K562 (cell line): ENCODE data around the gene PDIA5. TPM values are rescaled to one million over a fixed set of nuclear protein-coding genes. Genes with fewer than 3 reads are reported as not detected.

Experiments
- ATAC-seq: fragments of 200-7000 bp; cut with Tn5 transposase; 3 replicates; pipeline ENCODE4 v1.9.1; 2020; ENCODE audit warnings: moderate library complexity
- BruUV-seq: library from RNA; stranded (reverse); fragments of 400-500 nt; replicated peaks from 2 replicates; lab custom pipeline; 2021; lab: Mats Ljungman, UMichigan
- CTCF ChIA-PET: fragments of 300-600 bp; formaldehyde crosslinking; extraction: SDS; loops from one replicate; lab custom pipeline; 2021; ENCODE audit warnings: low intra/inter-chr PET ratio; lab: Yijun Ruan, JAX
- POLR2A ChIA-PET: fragments of 300-600, 350-650 bp; sonication (Branson Sonifier 250); formaldehyde crosslinking; extraction: SDS; loops from one replicate; lab custom pipeline; 2021; ENCODE audit warnings: antibody characterized with exemption, inconsistent platforms; lab: Yijun Ruan, JAX
- DNase-seq, 4 experiments: peaks; one replicate each; pipeline versions ENCODE4 v3.0.0 to v3.0.0-alpha.2; 2011 to 2018; ENCODE audit warnings: low spot score in 3 of 4, mixed read lengths in 3 of 4; ENCODE audit errors: extremely low read depth in 1 of 4
- FAIRE-seq: peaks from 2 replicates; lab custom pipeline; 2011; peaks lifted over from hg19 to GRCh38; lab: Jason Lieb, UNC
- H2AFZ ChIP-seq: 2 replicates; pipeline ENCODE4 v1.6.0; 2011; ENCODE audit warnings: low read depth, low read length, control low read depth, inconsistent platforms
- H3K27ac ChIP-seq: fragments of 200-600 bp; 3 replicates; pipeline ENCODE4 v1.8.0; 2011; ENCODE audit warnings: low read depth, mild to moderate bottlenecking, control low read depth, inconsistent platforms, low read length, moderate library complexity, mixed read lengths; ENCODE audit errors: extremely low read depth
- H3K27me3 ChIP-seq, 2 experiments: fragments of 300-600 bp in 1 of 2; 2 replicates in 1 of 2; 3 replicates in 1 of 2; pipeline versions ENCODE4 v1.6.0 to v1.8.0; 2011; ENCODE audit warnings: inconsistent platforms in 2 of 2, low read length in 2 of 2, mild to moderate bottlenecking in 1 of 2, mixed read lengths in 1 of 2, moderate library complexity in 1 of 2; ENCODE audit not compliant: control insufficient read depth in 2 of 2, insufficient read depth in 2 of 2
- H3K36me3 ChIP-seq: fragments of 300-600 bp; 3 replicates; pipeline ENCODE4 v1.8.0; 2011; ENCODE audit warnings: mild to moderate bottlenecking, low read length, inconsistent platforms; ENCODE audit not compliant: control insufficient read depth, insufficient read depth
- H3K4me1 ChIP-seq, 2 experiments: fragments of 200-600 bp in 1 of 2; replicated peaks in 1 of 2; 2 replicates in 1 of 2; 3 replicates in 1 of 2; pipeline versions ENCODE4 v1.5.1 to v1.8.0; 2011; ENCODE audit warnings: inconsistent platforms in 2 of 2, low read length in 2 of 2, mild to moderate bottlenecking in 1 of 2, mixed read lengths in 1 of 2, moderate library complexity in 1 of 2; ENCODE audit not compliant: control insufficient read depth in 2 of 2, insufficient read depth in 2 of 2
- H3K4me2 ChIP-seq: 2 replicates; pipeline ENCODE4 v1.6.1; 2011; ENCODE audit warnings: low read length, control low read depth, inconsistent platforms, mixed read lengths; ENCODE audit not compliant: insufficient read depth
- H3K4me3 ChIP-seq: fragments of 200-600 bp; sonication (generic), shearing (Covaris generic); 2 replicates; pipeline ENCODE4 v1.5.1; 2016; ENCODE audit warnings: control low read depth, inconsistent platforms
- H3K79me2 ChIP-seq: fragments of 200-600 bp; 3 replicates; pipeline ENCODE4 v1.8.0; 2011; ENCODE audit warnings: low read length, inconsistent platforms; ENCODE audit not compliant: control insufficient read depth, insufficient read depth
- H3K9ac ChIP-seq, 2 experiments: 2 replicates each; pipeline versions ENCODE4 v1.6.0 to v1.6.1; 2011; ENCODE audit warnings: low read depth in 2 of 2, low read length in 2 of 2, control low read depth in 1 of 2, inconsistent platforms in 1 of 2, mild to moderate bottlenecking in 1 of 2, mixed read lengths in 1 of 2; ENCODE audit not compliant: insufficient read depth in 1 of 2
- H3K9me1 ChIP-seq: one replicate; pipeline ENCODE4 v1.6.0; 2011; ENCODE audit warnings: inconsistent platforms, mild to moderate bottlenecking, low read length, moderate library complexity; ENCODE audit not compliant: control insufficient read depth, insufficient read depth
- H3K9me3 ChIP-seq: replicated peaks from 2 replicates; pipeline ENCODE4 v1.5.1; 2011; ENCODE audit warnings: low read depth, low read length, inconsistent platforms; ENCODE audit not compliant: control insufficient read depth, insufficient read depth
- H4K20me1 ChIP-seq: replicated peaks from 2 replicates; pipeline ENCODE4 v1.6.1; 2011; ENCODE audit warnings: low read length, inconsistent platforms, mixed read lengths; ENCODE audit not compliant: control insufficient read depth, insufficient read depth
- CBX8 ChIP-seq: fragments of 200-600 bp; sonication (generic); IDR thresholded peaks from 2 replicates; pipeline ENCODE4 v1.6.1; 2012; ENCODE audit warnings: borderline replicate concordance, mixed run types, low read depth, mild to moderate bottlenecking, moderate library complexity, mixed read lengths, low read length, control low read depth, inconsistent platforms; ENCODE audit not compliant: poor library complexity, severe bottlenecking; ENCODE audit errors: extremely low read depth
- COPS2 ChIP-seq: fragments of 450-650 bp; conservative IDR thresholded peaks from 2 replicates; pipeline ENCODE4 v1.6.1; 2016; ENCODE audit warnings: mild to moderate bottlenecking, moderate library complexity
- L3MBTL2 ChIP-seq: fragments of 450-650 bp; IDR thresholded peaks from 2 replicates; pipeline ENCODE4 v1.6.1; 2016; ENCODE audit warnings: mild to moderate bottlenecking, moderate library complexity
- NR2C2 ChIP-seq, 2 experiments: fragments of 200-800 bp in 1 of 2; sonication (Bioruptor generic) in 1 of 2; sonication (generic) in 1 of 2; formaldehyde crosslinking in 1 of 2; IDR thresholded peaks; 2 replicates each; pipeline versions ENCODE4 v1.6.1 to v1.8.0; 2016 to 2022; ENCODE audit warnings: mild to moderate bottlenecking in 1 of 2, missing compliant biosample characterization in 1 of 2, missing genetic modification characterization in 1 of 2, missing genetic modification reagents in 1 of 2
- POLR2H ChIP-seq: IDR thresholded peaks from 2 replicates; pipeline ENCODE4 v1.6.1; 2016; ENCODE audit warnings: missing genetic modification characterization, low read depth, mild to moderate bottlenecking, control low read depth, missing compliant biosample characterization, moderate library complexity
- SMARCB1 ChIP-seq: IDR thresholded peaks from 2 replicates; pipeline ENCODE4 v1.6.1; 2011; ENCODE audit warnings: improper control_type of control experiment, low read depth; ENCODE audit not compliant: insufficient read length
- SNIP1 ChIP-seq: fragments of 450-650 bp; IDR thresholded peaks from 2 replicates; pipeline ENCODE4 v1.7.1; 2017; ENCODE audit warnings: low read depth, mild to moderate bottlenecking
- ZBED1 ChIP-seq: IDR thresholded peaks from 2 replicates; pipeline ENCODE4 v1.6.1; 2014
- ZNF347 ChIP-seq: fragments of 450-650 bp; formaldehyde crosslinking; IDR thresholded peaks from 2 replicates; pipeline ENCODE4 v1.4.0; 2020; ENCODE audit warnings: low read depth, mild to moderate bottlenecking, moderate library complexity
- WGBS: fragments of 100-300 bp; shearing (Covaris generic); methylation state at CpG from one replicate; pipeline ENCODE4 v1.1.6; 2016; ENCODE audit warnings: low coverage, mixed read lengths; ENCODE audit not compliant: insufficient coverage; ENCODE audit errors: missing lambda C conversion rate; 5-methylcytosine and 5-hydroxymethylcytosine counted together
- in situ Hi-C: fragments of 300-500 bp; cut with MboI; formaldehyde crosslinking; loops from 4 replicates; pipeline ENCODE4 v1.15.0; 2018; ENCODE audit warnings: inconsistent platforms, mixed read lengths
- intact Hi-C: fragments of 100-400 bp; cut with micrococcal nuclease; formaldehyde crosslinking; loops from 2 replicates; pipeline ENCODE4 v1.14.2; 2022
- polyA plus RNA-seq, 8 experiments: library from polyadenylated mRNA; depleted of rRNA in 4 of 8; stranded (reverse) in 5 of 8; unstranded in 3 of 8; fragments of >200 nt; fragmentation: Nextera tagmentation in 2 of 8; fragmentation: Illumina TruSeq in 1 of 8; extraction: Ambion mirVana in 2 of 8; extraction: Trizol in 1 of 8; gene quantifications; 2 replicates each; pipeline versions ENCODE4 v1.2.1 to v1.2.3, GENCODE V29; 2011 to 2014; ENCODE audit warnings: inconsistent platforms in 1 of 8, missing spikeins in 1 of 8
- total RNA-seq, 7 experiments: library from RNA; depleted of rRNA in 6 of 7; stranded (reverse); fragments of >200 nt in 6 of 7; fragmentation: Illumina TruSeq in 2 of 7; extraction: Trizol in 2 of 7; gene quantifications; 2 replicates each; pipeline versions ENCODE4 v1.2.1 to v1.2.3, GENCODE V29; 2011 to 2021; ENCODE audit warnings: low replicate concordance in 1 of 7
- TF ChIP-seq, protein P1 (sequence below), 2 experiments: fragments of 450-650 bp; IDR thresholded peaks; 2 replicates each; pipeline ENCODE4 v1.6.1; 2016; ENCODE audit warnings: mild to moderate bottlenecking in 2 of 2, borderline replicate concordance in 1 of 2, low read depth in 1 of 2, moderate library complexity in 1 of 2
- TF ChIP-seq, protein P2 (sequence below), 2 experiments: fragments of 200-800 bp in 1 of 2; sonication (Bioruptor generic) in 1 of 2; sonication (generic) in 1 of 2; formaldehyde crosslinking in 1 of 2; IDR thresholded peaks in 1 of 2; conservative IDR thresholded peaks in 1 of 2; 2 replicates each; pipeline versions ENCODE4 v1.5.0 to v1.6.1; 2016 to 2020; ENCODE audit warnings: missing compliant biosample characterization in 1 of 2, missing genetic modification characterization in 1 of 2, missing genetic modification reagents in 1 of 2

The PDIA5 gene
- total and polyA plus RNA-seq, 9 of the 15 experiments (the other 6 are each of a cell fraction or from before 2014, with no cell fraction given) = 3.4 to 31.8 (median 19.6) TPM

DNA sequence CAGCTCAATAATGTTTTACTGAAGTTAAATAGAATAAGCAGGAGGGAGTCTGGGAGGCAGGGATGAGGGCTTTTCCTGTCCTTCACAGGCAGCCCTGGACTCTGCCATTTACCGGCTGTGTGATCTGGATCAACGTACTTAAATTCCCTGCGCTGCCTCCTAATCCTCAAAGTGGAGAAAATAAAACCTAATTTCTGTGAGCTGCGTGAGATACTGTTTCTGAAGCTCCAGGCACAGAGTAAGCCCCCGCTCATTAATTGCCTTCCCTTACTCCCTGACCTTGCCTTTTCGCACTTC is 278 bp upstream of the PDIA5 start:
- peak overlapping the region; percentile 83; the same call in 1 of the 2 replicates for H3K4me3 ChIP-seq
- no peak for FAIRE-seq
- in situ Hi-C loops (no loop called here), intact Hi-C loops (no loop called here)
- WGBS = 45% methylated on average over 6 of the region's 6 CpGs
- no TSS peak for BruUV-seq
- peaks cover 22% of the 10 kb centered on the region for H4K20me1 ChIP-seq
- H3K4me2 ChIP-seq = peak overlapping the region; percentile 92
- H3K36me3 ChIP-seq = peaks cover 6% of the 10 kb centered on the region; the same call in 1 of the 3 replicates
- H3K9ac ChIP-seq = peak overlapping the region; percentile 82 to 98
- peaks cover 5% of the 10 kb centered on the region for H3K9me1 ChIP-seq
- ChIA-PET POLR2A (interaction anchor here (2.2 to 2.4 kb wide), 2 partner anchors 9 to 10 kb away, joined by 11 to 20 read pairs; no protein-coding TSS in a partner anchor), CTCF (no interaction called here)
- H3K27ac ChIP-seq = peak overlapping the region; percentile 72; the same call in 2 of the 3 replicates
- H3K79me2 ChIP-seq = peaks cover 46% of the 10 kb centered on the region
- H2AFZ ChIP-seq = peak overlapping the region; percentile 79
- peaks cover 21 to 31% of the 10 kb centered on the region in 2 experiments for H3K4me1 ChIP-seq
- DNase-seq = no peak
- peak; percentile 3; the same call in 2 of the 3 replicates for ATAC-seq
- no peaks in the 10 kb centered on the region for H3K9me3 ChIP-seq
- H3K27me3 ChIP-seq = no peaks in the 10 kb centered on the region
- TF ChIP-seq POLR2H (tag) (0 out of 2 replicates have a peak, but pooled peaks have one; percentile 19), ZBED1 (no peak), L3MBTL2 (peak; percentile 99), SNIP1 (no peak), ZNF347 (CRISPR knock-in tag) (no peak), CBX8 (no peak), COPS2 (no peak), SMARCB1 (no peak), NR2C2 (CRISPR knock-in tag; IDR thresholded peaks at IDR 0.05) (0 out of 2 replicates have a peak, but pooled peaks have one; percentile 32), NR2C2 (tag; IDR thresholded peaks at IDR 0.05) (no peak)
- TF ChIP-seq, protein P1, sequence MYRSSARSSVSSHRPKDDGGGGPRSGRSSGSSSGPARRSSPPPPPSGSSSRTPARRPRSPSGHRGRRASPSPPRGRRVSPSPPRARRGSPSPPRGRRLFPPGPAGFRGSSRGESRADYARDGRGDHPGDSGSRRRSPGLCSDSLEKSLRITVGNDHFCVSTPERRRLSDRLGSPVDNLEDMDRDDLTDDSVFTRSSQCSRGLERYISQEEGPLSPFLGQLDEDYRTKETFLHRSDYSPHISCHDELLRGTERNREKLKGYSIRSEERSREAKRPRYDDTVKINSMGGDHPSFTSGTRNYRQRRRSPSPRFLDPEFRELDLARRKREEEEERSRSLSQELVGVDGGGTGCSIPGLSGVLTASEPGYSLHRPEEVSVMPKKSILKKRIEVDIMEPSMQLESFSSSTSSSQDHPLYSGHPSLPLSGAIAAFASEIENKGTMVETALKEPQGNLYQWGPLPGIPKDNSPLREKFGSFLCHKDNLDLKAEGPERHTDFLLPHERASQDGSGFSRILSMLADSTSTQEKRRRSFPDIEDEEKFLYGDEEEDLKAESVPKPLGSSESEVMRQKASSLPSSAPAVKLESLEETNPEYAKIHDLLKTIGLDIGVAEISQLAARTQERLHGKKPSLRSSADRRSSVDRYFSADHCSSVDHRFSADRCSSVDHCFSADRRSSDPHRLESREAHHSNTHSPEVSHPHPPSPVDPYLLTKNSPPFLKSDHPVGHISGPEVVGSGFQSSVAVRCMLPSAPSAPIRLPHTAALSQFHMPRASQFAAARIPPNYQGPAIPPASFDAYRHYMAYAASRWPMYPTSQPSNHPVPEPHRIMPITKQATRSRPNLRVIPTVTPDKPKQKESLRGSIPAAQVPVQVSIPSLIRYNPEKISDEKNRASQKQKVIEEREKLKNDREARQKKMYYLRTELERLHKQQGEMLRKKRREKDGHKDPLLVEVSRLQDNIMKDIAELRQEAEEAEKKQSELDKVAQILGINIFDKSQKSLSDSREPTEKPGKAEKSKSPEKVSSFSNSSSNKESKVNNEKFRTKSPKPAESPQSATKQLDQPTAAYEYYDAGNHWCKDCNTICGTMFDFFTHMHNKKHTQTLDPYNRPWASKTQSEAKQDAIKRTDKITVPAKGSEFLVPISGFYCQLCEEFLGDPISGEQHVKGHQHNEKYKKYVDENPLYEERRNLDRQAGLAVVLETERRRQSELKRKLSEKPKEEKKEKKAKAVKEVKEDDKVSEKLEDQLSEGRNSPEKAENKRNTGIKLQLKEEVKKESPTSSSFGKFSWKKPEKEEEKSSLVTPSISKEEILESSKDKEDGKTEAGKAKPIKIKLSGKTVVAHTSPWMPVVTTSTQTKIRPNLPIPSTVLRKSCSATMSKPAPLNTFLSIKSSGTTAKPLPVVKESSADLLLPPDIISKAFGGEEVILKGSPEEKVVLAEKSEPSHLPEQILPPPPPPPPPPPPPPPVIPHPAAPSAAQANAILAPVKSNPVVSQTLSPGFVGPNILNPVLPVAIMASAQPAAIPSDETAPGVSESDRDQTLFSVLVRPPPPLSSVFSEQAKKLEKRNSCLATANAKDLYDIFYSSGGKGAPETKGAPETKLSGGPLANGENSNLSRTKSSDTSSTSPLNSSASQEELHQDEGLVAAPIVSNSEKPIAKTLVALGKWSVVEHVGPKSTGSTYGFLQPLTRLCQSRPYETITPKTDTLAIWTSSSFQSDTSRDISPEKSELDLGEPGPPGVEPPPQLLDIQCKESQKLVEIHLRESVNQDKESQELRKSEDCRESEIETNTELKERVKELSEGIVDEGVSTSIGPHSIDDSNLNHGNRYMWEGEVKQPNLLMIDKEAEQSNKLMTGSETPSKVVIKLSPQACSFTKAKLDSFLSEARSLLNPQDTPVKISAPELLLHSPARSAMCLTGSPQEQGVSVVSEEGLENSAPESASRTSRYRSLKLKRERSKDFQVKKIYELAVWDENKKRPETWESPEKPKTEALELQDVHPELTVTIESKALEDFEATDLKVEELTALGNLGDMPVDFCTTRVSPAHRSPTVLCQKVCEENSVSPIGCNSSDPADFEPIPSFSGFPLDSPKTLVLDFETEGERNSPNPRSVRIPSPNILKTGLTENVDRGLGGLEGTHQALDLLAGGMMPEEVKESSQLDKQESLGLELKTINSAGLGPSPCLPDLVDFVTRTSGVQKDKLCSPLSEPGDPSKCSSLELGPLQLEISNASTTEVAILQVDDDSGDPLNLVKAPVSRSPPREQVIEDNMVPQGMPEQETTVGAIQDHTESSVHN (IDR thresholded peaks at IDR 0.05; ENCODE audit: borderline replicate concordance in 1 of 2, low read depth in 1 of 2) = no peak
- TF ChIP-seq, protein P2, sequence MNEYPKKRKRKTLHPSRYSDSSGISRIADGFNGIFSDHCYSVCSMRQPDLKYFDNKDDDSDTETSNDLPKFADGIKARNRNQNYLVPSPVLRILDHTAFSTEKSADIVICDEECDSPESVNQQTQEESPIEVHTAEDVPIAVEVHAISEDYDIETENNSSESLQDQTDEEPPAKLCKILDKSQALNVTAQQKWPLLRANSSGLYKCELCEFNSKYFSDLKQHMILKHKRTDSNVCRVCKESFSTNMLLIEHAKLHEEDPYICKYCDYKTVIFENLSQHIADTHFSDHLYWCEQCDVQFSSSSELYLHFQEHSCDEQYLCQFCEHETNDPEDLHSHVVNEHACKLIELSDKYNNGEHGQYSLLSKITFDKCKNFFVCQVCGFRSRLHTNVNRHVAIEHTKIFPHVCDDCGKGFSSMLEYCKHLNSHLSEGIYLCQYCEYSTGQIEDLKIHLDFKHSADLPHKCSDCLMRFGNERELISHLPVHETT (CRISPR knock-in tag; conservative IDR thresholded peaks at IDR 0.05 in 1 of 2, IDR thresholded peaks at IDR 0.05 in 1 of 2) = peak in 1 of 2 experiments; percentile 55; a peak in 1 of 4 replicates
